Naive thymus-derived CD4-positive, alpha-beta T cell (primary cell): Measurements from ENCODE around the gene AFDN. TPM values are rescaled to one million over a fixed set of nuclear protein-coding genes. Genes with fewer than 3 reads are reported as not detected.

ENCODE experiments used
- ATAC-seq: fragments of 150-1000 bp; cut with Tn5 transposase; 2 replicates; pipeline ENCODE4 v1.10.0; 2021; ENCODE audit warnings: mild to moderate bottlenecking, moderate library complexity
- CTCF ChIA-PET: fragments of 350-600 bp; sonication (Branson Sonifier 250); formaldehyde crosslinking; loops from one replicate; lab custom pipeline; 2021; ENCODE audit warnings: antibody characterized with exemption; lab: Charles Lee
- POLR2A ChIA-PET: fragments of 350-600 bp; sonication (Branson Sonifier 250); formaldehyde crosslinking; loops from one replicate; lab custom pipeline; 2021; ENCODE audit warnings: antibody characterized with exemption, inconsistent platforms; lab: Charles Lee
- DNase-seq, 9 donors: peaks; one replicate each; pipeline versions ENCODE4 v3.0.0 to v3.0.0-alpha.2; 2020 to 2022; ENCODE audit warnings: mixed read lengths in 1 of 9
- H3K27ac ChIP-seq: one replicate; pipeline ENCODE4 v1.7.0; 2013; ENCODE audit warnings: mild to moderate bottlenecking, low read depth, low read length, moderate library complexity
- H3K27me3 ChIP-seq, 2 donors: one replicate each; pipeline ENCODE4 v1.7.0; 2013; ENCODE audit warnings: low read length in 2 of 2, mild to moderate bottlenecking in 2 of 2, moderate library complexity in 2 of 2; ENCODE audit not compliant: control insufficient read depth in 2 of 2, insufficient read depth in 2 of 2
- H3K36me3 ChIP-seq, 3 experiments: 1 replicate in 2 of 3; 2 replicates in 1 of 3; pipeline ENCODE4 v1.7.0; 2013; ENCODE audit warnings: low read length in 3 of 3, mild to moderate bottlenecking in 3 of 3, moderate library complexity in 1 of 3; ENCODE audit not compliant: insufficient read depth in 3 of 3, control insufficient read depth in 2 of 3
- H3K4me1 ChIP-seq, 2 donors: one replicate each; pipeline ENCODE4 v1.7.0; 2013; ENCODE audit warnings: low read length in 2 of 2, mild to moderate bottlenecking in 2 of 2, moderate library complexity in 1 of 2; ENCODE audit not compliant: control insufficient read depth in 2 of 2, insufficient read depth in 2 of 2
- H3K4me3 ChIP-seq: 2 replicates; pipeline ENCODE4 v1.7.0; 2013; ENCODE audit warnings: mild to moderate bottlenecking, low read length
- H3K9me3 ChIP-seq, 3 experiments: 1 replicate in 2 of 3; 2 replicates in 1 of 3; pipeline ENCODE4 v1.7.0; 2013; ENCODE audit warnings: low read length in 3 of 3; ENCODE audit not compliant: control insufficient read depth in 2 of 3
- H3K27ac Mint-ChIP-seq, 9 donors: one replicate each; pipeline ENCODE4 v1.8.0; 2020 to 2022; ENCODE audit warnings: mixed read lengths in 9 of 9, mild to moderate bottlenecking in 8 of 9, moderate library complexity in 5 of 9, inconsistent platforms in 2 of 9
- H3K27me3 Mint-ChIP-seq, 5 donors: one replicate each; pipeline ENCODE4 v1.8.0; 2021 to 2022; ENCODE audit warnings: mixed read lengths in 5 of 5, mild to moderate bottlenecking in 1 of 5
- H3K36me3 Mint-ChIP-seq, 5 donors: one replicate each; pipeline ENCODE4 v1.8.0; 2020 to 2022; ENCODE audit warnings: mixed read lengths in 5 of 5, mild to moderate bottlenecking in 3 of 5, inconsistent platforms in 1 of 5
- H3K4me1 Mint-ChIP-seq, 7 donors: one replicate each; pipeline ENCODE4 v1.8.0; 2020 to 2022; ENCODE audit warnings: mixed read lengths in 7 of 7, mild to moderate bottlenecking in 3 of 7, inconsistent platforms in 1 of 7
- H3K4me3 Mint-ChIP-seq, 10 donors: one replicate each; pipeline ENCODE4 v1.8.0; 2020 to 2022; ENCODE audit warnings: mild to moderate bottlenecking in 10 of 10, mixed read lengths in 10 of 10, moderate library complexity in 6 of 10, inconsistent platforms in 2 of 10
- H3K9me3 Mint-ChIP-seq, 11 donors: one replicate each; pipeline ENCODE4 v1.8.0; 2020 to 2022; ENCODE audit warnings: mixed read lengths in 11 of 11, mild to moderate bottlenecking in 4 of 11, inconsistent platforms in 1 of 11, moderate library complexity in 1 of 11
- intact Hi-C, 2 donors: fragments of 100-400 bp; cut with micrococcal nuclease; formaldehyde crosslinking; loops; one replicate each; pipeline ENCODE4 v1.15.1; 2023
- polyA plus RNA-seq, 2 donors: library from polyadenylated mRNA; unstranded; fragments of 300-500 nt; fragmentation: Illumina TruSeq; gene quantifications; one replicate each; pipeline ENCODE4 v1.2.3, GENCODE V29; 2021
- total RNA-seq, 6 experiments: library from RNA in 5 of 6; stranded (reverse) in 5 of 6; gene quantifications; 1 replicate in 5 of 6; 2 replicates in 1 of 6; pipeline ENCODE4 v1.2.3 and lab custom pipeline; 2021 to 2026

The AFDN gene
- total and polyA plus RNA-seq, 7 experiments from 2014 or later: 0.08 to 55.1 (median 3.6) TPM

DNA sequence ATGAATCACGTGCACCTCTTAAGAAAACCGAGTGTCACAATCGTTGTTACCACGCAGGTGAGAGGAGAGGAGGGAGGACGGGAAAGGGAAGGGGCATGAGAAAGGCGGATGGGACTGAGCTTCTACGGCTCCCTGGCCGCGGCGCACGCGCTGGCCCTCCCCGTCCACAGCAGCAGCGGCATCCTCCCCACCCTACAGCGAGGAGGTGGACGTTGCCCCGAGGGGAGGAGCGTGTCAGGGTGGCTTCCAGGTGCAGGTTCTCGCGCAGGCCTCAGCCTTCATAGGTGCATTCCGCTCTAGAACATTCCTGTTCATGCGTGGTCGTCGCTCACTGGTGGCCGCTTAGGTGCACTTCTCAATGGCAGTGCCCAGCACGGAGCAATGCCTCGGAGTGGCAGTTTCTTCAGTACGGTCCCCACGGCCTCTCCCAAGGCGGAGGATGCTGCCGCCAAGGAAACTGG lies 29.7 kb upstream of the AFDN start:
- Histone ChIP-seq H3K4me1 (no peaks in the 10 kb centered on the region), H3K9me3 (no peaks in the 10 kb centered on the region), H3K27me3 (peaks cover 0 to 5% of the 10 kb centered on the region in 2 donors), H3K27ac (no peak overlapping the region), H3K4me3 (no peak overlapping the region), H3K36me3 (no peaks in the 10 kb centered on the region)
- ATAC-seq: no peak
- intact Hi-C loops: no loop called here
- ChIA-PET POLR2A (no interaction called here), CTCF (interaction anchor here (1.1 kb wide), 1 partner anchor 10 kb away, joined by 3 read pairs; no protein-coding TSS in a partner anchor)
- Mint-ChIP-seq H3K36me3 (no peaks in the 10 kb centered on the region), H3K9me3 (peaks cover 0 to 3% (median 0%) of the 10 kb centered on the region in 11 donors), H3K4me1 (peaks cover 6 to 22% (median 14%) of the 10 kb centered on the region in 7 donors), H3K27ac (no peak overlapping the region), H3K27me3 (peaks cover 54 to 78% (median 65%) of the 10 kb centered on the region in 5 donors), H3K4me3 (peak overlapping the region; percentile 17 to 80 (median 55))
- DNase-seq: no peak

DNA sequence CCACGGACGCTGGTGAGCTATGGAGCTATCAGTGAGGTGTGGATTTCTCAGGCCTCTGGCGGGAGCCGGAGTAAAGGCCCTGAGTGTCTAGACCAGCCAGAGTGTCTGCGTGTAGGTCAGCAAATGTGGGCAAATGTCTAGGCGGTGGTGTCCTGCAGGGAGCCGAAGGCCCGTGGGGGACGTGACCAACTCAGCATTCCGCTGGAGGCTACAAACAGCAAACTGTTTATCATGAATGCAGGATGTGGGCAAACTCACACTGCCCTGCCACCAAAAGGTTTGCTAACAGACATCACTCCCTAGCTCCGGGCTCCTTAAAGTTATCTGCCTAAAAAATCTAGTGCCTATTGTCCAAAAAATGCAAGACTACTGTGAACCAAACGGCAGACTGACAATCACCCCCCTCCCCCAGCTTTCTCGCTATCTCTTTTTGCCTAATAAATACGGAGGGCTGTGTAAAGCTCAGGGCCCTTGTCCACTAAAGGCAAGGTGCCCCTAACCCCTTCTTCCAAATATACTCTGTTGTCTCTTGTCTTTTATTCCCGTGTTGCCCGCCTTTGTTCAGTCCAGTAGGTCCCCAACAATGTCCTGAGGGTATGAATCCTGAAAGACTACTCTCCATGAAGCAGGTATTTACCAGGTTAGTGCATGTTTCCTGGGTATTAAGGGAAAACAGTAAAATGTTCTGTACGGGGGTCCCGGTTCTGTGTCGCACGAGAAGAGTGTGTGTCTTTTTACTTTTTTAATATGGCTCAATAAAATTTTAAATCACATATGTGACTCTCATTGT lies 29.0 kb upstream of the AFDN start:
- Mint-ChIP-seq H3K4me1 (peaks cover 6 to 22% (median 14%) of the 10 kb centered on the region in 7 donors), H3K27me3 (peaks cover 56 to 80% (median 66%) of the 10 kb centered on the region in 5 donors)
- POLR2A ChIA-PET: no interaction called here

DNA sequence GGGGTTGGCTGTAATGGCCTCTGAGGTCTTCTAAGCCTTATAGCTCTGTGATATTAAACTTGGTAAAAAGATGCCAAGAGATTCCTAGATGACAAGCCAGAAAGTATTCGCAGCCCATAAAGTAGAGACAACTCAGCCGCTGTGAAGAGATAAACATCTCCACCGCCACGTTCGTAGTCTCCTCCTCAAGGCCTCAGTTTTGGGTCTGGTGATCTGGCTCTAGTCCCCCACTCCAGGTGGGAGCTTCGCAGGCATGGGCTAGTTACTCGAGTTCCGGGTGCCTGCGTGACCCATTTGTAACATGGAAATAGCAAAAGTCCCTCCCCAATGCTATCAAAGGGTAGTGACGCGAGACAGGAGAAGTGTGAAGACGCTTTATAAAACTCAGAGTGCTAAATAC lies 28.3 kb upstream of the AFDN start:
- H3K4me1 Mint-ChIP-seq: peaks cover 6 to 22% (median 14%) of the 10 kb centered on the region in 7 donors
- POLR2A ChIA-PET: no interaction called here

More for the DNA sequence above, 29.0 kb upstream of the AFDN start:
- H3K9me3 Mint-ChIP-seq: peaks cover 0 to 2% (median 0%) of the 10 kb centered on the region in 11 donors
- H3K9me3 ChIP-seq: no peaks in the 10 kb centered on the region
- DNase-seq: no peak
- no peaks in the 10 kb centered on the region for H3K36me3 Mint-ChIP-seq
- no peaks in the 10 kb centered on the region for H3K4me1 ChIP-seq
- peaks cover 0 to 5% of the 10 kb centered on the region in 2 donors for H3K27me3 ChIP-seq
- H3K27ac Mint-ChIP-seq: no peak overlapping the region
- H3K4me3 Mint-ChIP-seq: peak overlapping the region in 7 of 10 donors; percentile 2 to 80 (median 52)
- CTCF ChIA-PET: no interaction called here
- H3K36me3 ChIP-seq: no peaks in the 10 kb centered on the region
- intact Hi-C loops: no loop called here
- no peak overlapping the region for H3K27ac ChIP-seq
- no peak for ATAC-seq
- no peak overlapping the region for H3K4me3 ChIP-seq

DNA sequence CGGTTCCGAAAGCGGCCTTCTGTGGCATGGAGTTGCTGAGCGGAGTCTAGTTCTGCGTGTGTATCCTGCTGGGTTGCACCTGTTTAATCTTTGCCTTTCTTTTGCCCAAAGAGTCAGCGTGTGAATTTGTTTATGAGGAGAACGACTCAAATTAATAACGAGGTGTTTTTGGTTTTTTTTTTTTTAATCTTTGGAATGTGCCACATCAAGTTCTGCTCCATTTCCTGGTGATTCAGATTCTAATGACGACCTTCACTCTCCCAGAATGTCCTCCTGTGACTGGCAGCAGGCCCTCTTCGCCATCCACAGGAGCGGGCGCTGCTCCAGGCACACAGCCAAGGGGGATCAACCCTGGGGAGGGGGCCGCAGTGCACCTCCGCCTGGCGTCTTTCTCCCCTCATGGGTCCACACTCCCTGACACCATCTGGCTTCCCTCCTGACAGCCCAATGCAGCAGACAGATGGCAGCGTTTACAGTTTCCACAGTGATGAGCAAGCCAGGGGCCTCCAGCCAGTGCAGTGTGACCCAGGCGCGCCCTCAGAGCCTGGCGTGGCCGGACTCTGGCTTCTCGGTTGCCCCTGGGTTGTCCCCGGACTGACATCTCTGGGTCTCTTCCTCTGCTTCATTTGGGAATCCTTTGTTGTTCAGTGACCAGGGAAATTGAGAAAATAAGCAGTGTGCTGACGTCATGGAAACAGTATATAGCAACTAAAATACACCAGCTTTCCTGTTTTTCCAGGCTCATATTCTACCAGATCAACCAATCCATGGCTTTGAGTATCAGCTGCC lies 27.5 kb upstream of the AFDN start:
- H3K36me3 Mint-ChIP-seq: no peaks in the 10 kb centered on the region
- peaks cover 60 to 70% (median 63%) of the 10 kb centered on the region in 5 donors for H3K27me3 Mint-ChIP-seq
- Histone ChIP-seq H3K36me3 (no peaks in the 10 kb centered on the region), H3K27me3 (peaks cover 0 to 5% of the 10 kb centered on the region in 2 donors), H3K4me3 (no peak overlapping the region), H3K27ac (no peak overlapping the region), H3K9me3 (no peaks in the 10 kb centered on the region), H3K4me1 (no peaks in the 10 kb centered on the region)
- DNase-seq (no peak), ATAC-seq (no peak)
- H3K4me1 Mint-ChIP-seq: peaks cover 6 to 22% (median 14%) of the 10 kb centered on the region in 7 donors
- peaks cover 0 to 2% (median 0%) of the 10 kb centered on the region in 11 donors for H3K9me3 Mint-ChIP-seq
- H3K4me3 Mint-ChIP-seq: no peak overlapping the region
- ChIA-PET POLR2A (no interaction called here), CTCF (no interaction called here)
- intact Hi-C loops: no loop called here
- H3K27ac Mint-ChIP-seq: no peak overlapping the region

More for the DNA sequence above, 28.3 kb upstream of the AFDN start:
- H3K36me3 Mint-ChIP-seq: no peaks in the 10 kb centered on the region
- intact Hi-C loops: no loop called here
- no peaks in the 10 kb centered on the region for H3K4me1 ChIP-seq
- no peak overlapping the region for H3K27ac Mint-ChIP-seq
- no peak overlapping the region for H3K27ac ChIP-seq
- ATAC-seq (no peak), DNase-seq (no peak)
- H3K36me3 ChIP-seq: no peaks in the 10 kb centered on the region
- CTCF ChIA-PET: no interaction called here
- peaks cover 61 to 76% (median 64%) of the 10 kb centered on the region in 5 donors for H3K27me3 Mint-ChIP-seq
- peaks cover 0 to 2% (median 0%) of the 10 kb centered on the region in 11 donors for H3K9me3 Mint-ChIP-seq
- H3K27me3 ChIP-seq: peaks cover 0 to 5% of the 10 kb centered on the region in 2 donors
- no peak overlapping the region for H3K4me3 Mint-ChIP-seq
- H3K9me3 ChIP-seq: no peaks in the 10 kb centered on the region
- H3K4me3 ChIP-seq: no peak overlapping the region

DNA sequence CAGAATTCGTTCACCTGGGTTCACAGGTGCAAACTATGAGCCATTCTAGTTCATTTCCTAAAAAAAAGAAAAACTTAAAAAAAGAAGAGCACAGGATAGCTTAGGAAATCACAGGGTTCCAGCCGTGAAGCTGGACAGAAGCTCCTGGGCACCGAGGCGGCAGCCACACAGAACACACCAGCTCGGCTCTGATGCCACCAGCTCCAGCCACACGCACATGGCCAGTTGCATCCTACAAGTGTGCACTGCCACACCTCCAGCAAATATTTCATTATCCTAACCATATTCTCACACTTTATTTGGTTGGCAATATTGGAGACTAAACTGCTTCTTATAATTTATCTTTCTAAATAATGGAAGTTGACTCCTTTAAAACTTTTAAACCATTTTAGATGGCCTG lies 26.2 kb upstream of the AFDN start:
- no peaks in the 10 kb centered on the region for H3K36me3 Mint-ChIP-seq
- CTCF ChIA-PET: no interaction called here
- peaks cover 0 to 2% (median 0%) of the 10 kb centered on the region in 11 donors for H3K9me3 Mint-ChIP-seq
- H3K36me3 ChIP-seq: no peaks in the 10 kb centered on the region
- POLR2A ChIA-PET: no interaction called here
- no peak overlapping the region for H3K27ac ChIP-seq
- no peak overlapping the region for H3K4me3 Mint-ChIP-seq
- H3K27me3 ChIP-seq: peaks cover 0 to 5% of the 10 kb centered on the region in 2 donors
- H3K27me3 Mint-ChIP-seq: peaks cover 54 to 62% (median 61%) of the 10 kb centered on the region in 5 donors
- no peak overlapping the region for H3K4me3 ChIP-seq
- H3K9me3 ChIP-seq: no peaks in the 10 kb centered on the region
- H3K4me1 Mint-ChIP-seq: peaks cover 0 to 13% (median 8%) of the 10 kb centered on the region in 7 donors
- intact Hi-C loops: no loop called here
- ATAC-seq (no peak), DNase-seq (no peak)
- no peaks in the 10 kb centered on the region for H3K4me1 ChIP-seq
- H3K27ac Mint-ChIP-seq: no peak overlapping the region

DNA sequence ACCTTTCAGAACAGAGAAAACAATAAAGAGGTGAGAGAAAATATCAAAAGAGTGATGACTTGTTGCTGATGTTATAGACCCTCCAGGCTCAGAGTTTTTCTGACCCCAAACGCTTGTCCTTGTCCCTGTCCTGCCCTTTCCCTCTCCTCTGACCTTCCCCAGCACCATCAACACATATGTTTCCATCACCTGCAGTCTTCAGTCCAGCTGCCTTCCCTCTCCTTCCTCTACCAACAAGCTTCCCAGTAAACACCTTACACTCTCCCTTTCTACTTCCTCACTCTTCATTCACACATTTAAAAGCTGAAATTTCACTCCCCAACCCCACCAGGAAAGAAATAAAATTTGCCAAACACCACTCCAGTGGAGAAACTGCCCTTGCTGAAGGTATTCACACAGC lies 25.4 kb upstream of the AFDN start:
- no peaks in the 10 kb centered on the region for H3K36me3 ChIP-seq
- ATAC-seq (no peak), DNase-seq (no peak)
- Mint-ChIP-seq H3K4me1 (peaks cover 0 to 10% (median 5%) of the 10 kb centered on the region in 7 donors), H3K9me3 (peaks cover 0 to 2% (median 0%) of the 10 kb centered on the region in 11 donors), H3K4me3 (no peak overlapping the region), H3K36me3 (no peaks in the 10 kb centered on the region), H3K27me3 (peaks cover 54 to 61% (median 59%) of the 10 kb centered on the region in 5 donors), H3K27ac (no peak overlapping the region)
- POLR2A ChIA-PET: no interaction called here
- H3K27me3 ChIP-seq: peaks cover 0 to 5% of the 10 kb centered on the region in 2 donors
- intact Hi-C loops: no loop called here
- no peaks in the 10 kb centered on the region for H3K9me3 ChIP-seq
- H3K4me3 ChIP-seq: no peak overlapping the region
- CTCF ChIA-PET: no interaction called here
- no peaks in the 10 kb centered on the region for H3K4me1 ChIP-seq
- H3K27ac ChIP-seq: no peak overlapping the region
